HCT116 (cell line): ENCODE measurements around the gene CAMK1D. TPM values are rescaled to one million over a fixed set of nuclear protein-coding genes. Genes with fewer than 3 reads are reported as not detected.

ENCODE experiments used
- ATAC-seq: fragments of 200-7000 bp; cut with Tn5 transposase; 2 replicates; pipeline ENCODE4 v1.9.1; 2020; ENCODE audit warnings: mild to moderate bottlenecking, moderate library complexity
- BruUV-seq: library from RNA; stranded (reverse); fragments of 400-500 nt; replicated peaks from 2 replicates; lab custom pipeline; 2021; lab: Mats Ljungman, UMichigan
- CTCF ChIA-PET: fragments of 300-600 bp; sonication (Branson Sonifier 250); formaldehyde crosslinking; loops from one replicate; lab custom pipeline; 2021; ENCODE audit warnings: antibody characterized with exemption; lab: Charles Lee
- POLR2A ChIA-PET: fragments of 300-600, 350-600 bp; sonication (Branson Sonifier 250); formaldehyde crosslinking; loops from one replicate; lab custom pipeline; 2021; ENCODE audit warnings: antibody characterized with exemption; lab: Charles Lee
- RAD21 ChIA-PET, 2 experiments: fragments of 300-600 bp; sonication (Branson Sonifier 250); formaldehyde crosslinking; loops; one replicate each; lab custom pipeline; 2023; ENCODE audit warnings: low total read pairs in 2 of 2; ENCODE audit not compliant: uncharacterized antibody in 2 of 2, unreplicated experiment in 2 of 2, low non-redundant PET in 1 of 2; lab: Charles Lee
- DNase-seq: peaks from one replicate; pipeline ENCODE4 v3.0.0-alpha.2; 2010; ENCODE audit warnings: low read depth, low spot score
- H2AFZ ChIP-seq: fragments of 200-600 bp; shearing (Covaris generic), sonication (generic); 2 replicates; pipeline ENCODE4 v1.6.1; 2017; ENCODE audit warnings: low read depth, mixed run types, mixed read lengths, antibody characterized with exemption, low read length; ENCODE audit not compliant: poor library complexity, severe bottlenecking
- H3K27ac ChIP-seq: 2 replicates; pipeline ENCODE4 v1.5.1; 2012; ENCODE audit warnings: low read depth, low read length
- H3K27me3 ChIP-seq: fragments of 200-600 bp; sonication (generic); 2 replicates; pipeline ENCODE4 v1.6.1; 2016; ENCODE audit warnings: mixed run types, low read length, mixed read lengths; ENCODE audit not compliant: insufficient read depth
- H3K36me3 ChIP-seq, 2 experiments: fragments of 200-500 bp in 1 of 2; fragments of 200-600 bp in 1 of 2; sonication (Bioruptor generic) in 1 of 2; sonication (generic) in 1 of 2; 2 replicates each; pipeline versions ENCODE4 v1.5.1 to v1.6.1; 2014 to 2016; ENCODE audit warnings: low read length in 2 of 2, inconsistent platforms in 1 of 2, mixed read lengths in 1 of 2, mixed run types in 1 of 2; ENCODE audit not compliant: insufficient read depth in 2 of 2, control insufficient read depth in 1 of 2
- H3K4me1 ChIP-seq, 2 experiments: fragments of 200-600 bp in 1 of 2; sonication (generic) in 1 of 2; 2 replicates each; pipeline versions ENCODE4 v1.5.1 to v1.6.1; 2012 to 2017; ENCODE audit warnings: low read length in 2 of 2, inconsistent platforms in 1 of 2, mild to moderate bottlenecking in 1 of 2, mixed read lengths in 1 of 2, mixed run types in 1 of 2, moderate library complexity in 1 of 2; ENCODE audit not compliant: insufficient read depth in 2 of 2, control insufficient read depth in 1 of 2
- H3K4me2 ChIP-seq: fragments of 200-600 bp; sonication (generic); 2 replicates; pipeline ENCODE4 v1.6.1; 2017; ENCODE audit warnings: mixed run types, low read length, mixed read lengths
- H3K4me3 ChIP-seq, 2 experiments: fragments of 200-600 bp in 1 of 2; sonication (generic) in 1 of 2; replicated peaks in 1 of 2; 2 replicates each; pipeline ENCODE4 v1.5.1; 2011 to 2016; ENCODE audit warnings: low read length in 2 of 2, control low read depth in 1 of 2, low read depth in 1 of 2, mild to moderate bottlenecking in 1 of 2, mixed read lengths in 1 of 2, mixed run types in 1 of 2
- H3K79me2 ChIP-seq: fragments of 200-600 bp; sonication (generic); 2 replicates; pipeline ENCODE4 v1.6.1; 2017; ENCODE audit warnings: mild to moderate bottlenecking, mixed run types, low read length, moderate library complexity, mixed read lengths; ENCODE audit not compliant: insufficient read depth
- H3K9ac ChIP-seq: fragments of 200-600 bp; sonication (generic); 2 replicates; pipeline ENCODE4 v1.6.1; 2016; ENCODE audit warnings: low read length, mixed read lengths
- H3K9me2 ChIP-seq: fragments of 200-600 bp; sonication (generic), shearing (Covaris generic); 2 replicates; pipeline ENCODE4 v1.6.1; 2017; ENCODE audit warnings: mixed run types, mild to moderate bottlenecking, moderate library complexity; ENCODE audit not compliant: insufficient read depth
- H3K9me3 ChIP-seq, 2 experiments: fragments of 200-500 bp in 1 of 2; fragments of 200-600 bp in 1 of 2; sonication (Bioruptor generic) in 1 of 2; sonication (generic) in 1 of 2; 2 replicates each; pipeline ENCODE4 v1.6.1; 2014 to 2017; ENCODE audit warnings: low read length in 2 of 2, mixed read lengths in 2 of 2, inconsistent platforms in 1 of 2, low read depth in 1 of 2, mild to moderate bottlenecking in 1 of 2, mixed run types in 1 of 2, moderate library complexity in 1 of 2; ENCODE audit not compliant: control insufficient read depth in 1 of 2, insufficient read depth in 1 of 2
- H4K20me1 ChIP-seq: fragments of 200-600 bp; sonication (generic), shearing (Covaris generic); 2 replicates; pipeline ENCODE4 v1.6.1; 2017; ENCODE audit warnings: mixed run types, mild to moderate bottlenecking, moderate library complexity; ENCODE audit not compliant: insufficient read depth
- ATF3 ChIP-seq: IDR thresholded peaks from 2 replicates; pipeline ENCODE4 v1.6.1; 2012
- CBX3 ChIP-seq: IDR thresholded peaks from 2 replicates; pipeline ENCODE4 v1.6.1; 2012; ENCODE audit warnings: low read depth
- EGR1 ChIP-seq: IDR thresholded peaks from 2 replicates; pipeline ENCODE4 v1.6.1; 2012; ENCODE audit warnings: low read depth
- ELF1 ChIP-seq: IDR thresholded peaks from 2 replicates; pipeline ENCODE4 v1.6.1; 2012; ENCODE audit warnings: low read depth, borderline replicate concordance
- EZH2phosphoT487 ChIP-seq: fragments of 200-600 bp; IDR thresholded peaks from 2 replicates; pipeline ENCODE4 v1.6.1; 2018; ENCODE audit warnings: antibody characterized with exemption, borderline replicate concordance
- FOSL1 ChIP-seq: IDR thresholded peaks from 2 replicates; pipeline ENCODE4 v1.6.1; 2012; ENCODE audit warnings: low read depth
- POLR2A ChIP-seq: IDR thresholded peaks from 2 replicates; pipeline ENCODE4 v1.7.0; 2011; ENCODE audit warnings: borderline replicate concordance; ENCODE audit not compliant: insufficient read depth, insufficient read length; ENCODE audit errors: extremely low read depth
- POLR2AphosphoS5 ChIP-seq: IDR thresholded peaks from 2 replicates; pipeline ENCODE4 v1.6.1; 2011; ENCODE audit warnings: mild to moderate bottlenecking, low read depth, low read length, moderate library complexity
- RAD21 ChIP-seq: IDR thresholded peaks from 2 replicates; pipeline ENCODE4 v1.6.1; 2012; ENCODE audit warnings: low read depth, mild to moderate bottlenecking
- SIN3A ChIP-seq: IDR thresholded peaks from 2 replicates; pipeline ENCODE4 v1.6.1; 2012; ENCODE audit warnings: low read depth
- SP1 ChIP-seq: IDR thresholded peaks from 2 replicates; pipeline ENCODE4 v1.6.1; 2012; ENCODE audit warnings: low read depth
- SRF ChIP-seq: IDR thresholded peaks from 2 replicates; pipeline ENCODE4 v1.6.1; 2012; ENCODE audit warnings: low read depth
- YY1 ChIP-seq: IDR thresholded peaks from 2 replicates; pipeline ENCODE4 v1.6.1; 2011; ENCODE audit warnings: low read length, low read depth, moderate library complexity, mild to moderate bottlenecking; ENCODE audit not compliant: insufficient replicate concordance; ENCODE audit errors: extremely low read depth
- ZFX ChIP-seq: fragments of 450-650 bp; IDR thresholded peaks from 2 replicates; pipeline ENCODE4 v1.6.1; 2017
- ZNF274 ChIP-seq: fragments of 200-500 bp; sonication (Bioruptor generic); IDR thresholded peaks from 2 replicates; pipeline ENCODE4 v1.6.1; 2014; ENCODE audit warnings: mild to moderate bottlenecking, low read depth, low read length, inconsistent platforms
- intact Hi-C: fragments of 100-400 bp; cut with micrococcal nuclease; formaldehyde crosslinking; loops from 2 replicates; pipeline ENCODE4 v1.10.0; 2022
- total RNA-seq: library from RNA; stranded (reverse); gene quantifications from one replicate; pipeline ENCODE4 v1.2.1, GENCODE V29; 2021; ENCODE audit not compliant: unreplicated experiment
- TF ChIP-seq, protein P1 (sequence below): IDR thresholded peaks from 2 replicates; pipeline ENCODE4 v1.6.1; 2012
- TF ChIP-seq, protein P2 (sequence below): IDR thresholded peaks from 2 replicates; pipeline ENCODE4 v1.6.1; 2012; ENCODE audit warnings: low read depth
- TF ChIP-seq, protein P3 (sequence below), 3 experiments: fragments of 200-600 bp in 1 of 3; sonication (generic) in 1 of 3; IDR thresholded peaks in 2 of 3; conservative IDR thresholded peaks in 1 of 3; 2 replicates each; pipeline ENCODE4 v1.5.1; 2012 to 2017; ENCODE audit warnings: low read depth in 2 of 3, low read length in 2 of 3, antibody characterized with exemption in 1 of 3, borderline replicate concordance in 1 of 3, control low read depth in 1 of 3, mild to moderate bottlenecking in 1 of 3, mixed read lengths in 1 of 3, mixed run types in 1 of 3, moderate library complexity in 1 of 3; ENCODE audit not compliant: insufficient read depth in 1 of 3
- TF ChIP-seq, protein P4 (sequence below): IDR thresholded peaks from 2 replicates; pipeline ENCODE4 v1.6.1; 2011; ENCODE audit warnings: mild to moderate bottlenecking, low read length, moderate library complexity; ENCODE audit not compliant: insufficient replicate concordance; ENCODE audit errors: extremely low read depth

CAMK1D gene
- total RNA-seq, 1 experiment from 2014 or later: 9.6 TPM

DNA sequence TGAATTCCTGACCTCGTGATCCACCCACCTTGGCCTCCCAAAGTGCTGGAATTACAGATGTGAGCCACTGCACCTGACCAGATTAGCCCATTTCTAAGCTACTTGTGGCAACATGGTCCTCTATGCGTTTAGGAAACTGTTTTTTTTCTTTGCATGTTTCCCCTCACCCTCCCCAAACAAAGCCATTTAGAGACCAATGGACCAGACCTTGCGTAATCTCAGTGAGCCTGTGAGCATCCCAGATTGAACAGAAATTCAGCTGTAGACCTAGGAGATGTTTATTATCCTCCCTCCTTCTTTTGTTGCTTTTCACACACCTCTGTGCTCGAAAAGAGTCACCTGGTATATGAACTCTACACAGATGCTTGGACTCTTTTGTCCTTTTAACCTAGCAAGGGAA lies 28.5 kb upstream of the CAMK1D start:
- H3K36me3 ChIP-seq: no peaks in the 10 kb centered on the region
- H3K4me3 ChIP-seq: no peak overlapping the region
- H4K20me1 ChIP-seq: no peaks in the 10 kb centered on the region
- no peak overlapping the region for H2AFZ ChIP-seq
- H3K79me2 ChIP-seq: no peaks in the 10 kb centered on the region
- H3K27ac ChIP-seq: no peak overlapping the region
- intact Hi-C loops: no loop called here
- ATAC-seq: no peak
- no peaks in the 10 kb centered on the region for H3K9me3 ChIP-seq
- no TSS peak for BruUV-seq
- no peak overlapping the region for H3K4me2 ChIP-seq
- no peaks in the 10 kb centered on the region for H3K27me3 ChIP-seq
- DNase-seq: no peak
- H3K9ac ChIP-seq: no peak overlapping the region
- RAD21 ChIA-PET: no interaction called here
- CTCF ChIA-PET: no interaction called here
- H3K9me2 ChIP-seq: no peaks in the 10 kb centered on the region
- TF ChIP-seq POLR2AphosphoS5: no peak
- no peak for TF ChIP-seq RAD21
- no peak for TF ChIP-seq ZNF274
- no peak for TF ChIP-seq CBX3
- TF ChIP-seq, protein P1, sequence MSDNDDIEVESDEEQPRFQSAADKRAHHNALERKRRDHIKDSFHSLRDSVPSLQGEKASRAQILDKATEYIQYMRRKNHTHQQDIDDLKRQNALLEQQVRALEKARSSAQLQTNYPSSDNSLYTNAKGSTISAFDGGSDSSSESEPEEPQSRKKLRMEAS: no peak
- TF ChIP-seq SP1: no peak
- no peak for TF ChIP-seq POLR2A
- TF ChIP-seq ZFX: no peak
- TF ChIP-seq, protein P2, sequence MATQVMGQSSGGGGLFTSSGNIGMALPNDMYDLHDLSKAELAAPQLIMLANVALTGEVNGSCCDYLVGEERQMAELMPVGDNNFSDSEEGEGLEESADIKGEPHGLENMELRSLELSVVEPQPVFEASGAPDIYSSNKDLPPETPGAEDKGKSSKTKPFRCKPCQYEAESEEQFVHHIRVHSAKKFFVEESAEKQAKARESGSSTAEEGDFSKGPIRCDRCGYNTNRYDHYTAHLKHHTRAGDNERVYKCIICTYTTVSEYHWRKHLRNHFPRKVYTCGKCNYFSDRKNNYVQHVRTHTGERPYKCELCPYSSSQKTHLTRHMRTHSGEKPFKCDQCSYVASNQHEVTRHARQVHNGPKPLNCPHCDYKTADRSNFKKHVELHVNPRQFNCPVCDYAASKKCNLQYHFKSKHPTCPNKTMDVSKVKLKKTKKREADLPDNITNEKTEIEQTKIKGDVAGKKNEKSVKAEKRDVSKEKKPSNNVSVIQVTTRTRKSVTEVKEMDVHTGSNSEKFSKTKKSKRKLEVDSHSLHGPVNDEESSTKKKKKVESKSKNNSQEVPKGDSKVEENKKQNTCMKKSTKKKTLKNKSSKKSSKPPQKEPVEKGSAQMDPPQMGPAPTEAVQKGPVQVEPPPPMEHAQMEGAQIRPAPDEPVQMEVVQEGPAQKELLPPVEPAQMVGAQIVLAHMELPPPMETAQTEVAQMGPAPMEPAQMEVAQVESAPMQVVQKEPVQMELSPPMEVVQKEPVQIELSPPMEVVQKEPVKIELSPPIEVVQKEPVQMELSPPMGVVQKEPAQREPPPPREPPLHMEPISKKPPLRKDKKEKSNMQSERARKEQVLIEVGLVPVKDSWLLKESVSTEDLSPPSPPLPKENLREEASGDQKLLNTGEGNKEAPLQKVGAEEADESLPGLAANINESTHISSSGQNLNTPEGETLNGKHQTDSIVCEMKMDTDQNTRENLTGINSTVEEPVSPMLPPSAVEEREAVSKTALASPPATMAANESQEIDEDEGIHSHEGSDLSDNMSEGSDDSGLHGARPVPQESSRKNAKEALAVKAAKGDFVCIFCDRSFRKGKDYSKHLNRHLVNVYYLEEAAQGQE: no peak
- no peak for TF ChIP-seq FOSL1
- no peak for TF ChIP-seq EGR1
- no peak for TF ChIP-seq ATF3
- no peak for TF ChIP-seq SIN3A
- TF ChIP-seq, protein P3, sequence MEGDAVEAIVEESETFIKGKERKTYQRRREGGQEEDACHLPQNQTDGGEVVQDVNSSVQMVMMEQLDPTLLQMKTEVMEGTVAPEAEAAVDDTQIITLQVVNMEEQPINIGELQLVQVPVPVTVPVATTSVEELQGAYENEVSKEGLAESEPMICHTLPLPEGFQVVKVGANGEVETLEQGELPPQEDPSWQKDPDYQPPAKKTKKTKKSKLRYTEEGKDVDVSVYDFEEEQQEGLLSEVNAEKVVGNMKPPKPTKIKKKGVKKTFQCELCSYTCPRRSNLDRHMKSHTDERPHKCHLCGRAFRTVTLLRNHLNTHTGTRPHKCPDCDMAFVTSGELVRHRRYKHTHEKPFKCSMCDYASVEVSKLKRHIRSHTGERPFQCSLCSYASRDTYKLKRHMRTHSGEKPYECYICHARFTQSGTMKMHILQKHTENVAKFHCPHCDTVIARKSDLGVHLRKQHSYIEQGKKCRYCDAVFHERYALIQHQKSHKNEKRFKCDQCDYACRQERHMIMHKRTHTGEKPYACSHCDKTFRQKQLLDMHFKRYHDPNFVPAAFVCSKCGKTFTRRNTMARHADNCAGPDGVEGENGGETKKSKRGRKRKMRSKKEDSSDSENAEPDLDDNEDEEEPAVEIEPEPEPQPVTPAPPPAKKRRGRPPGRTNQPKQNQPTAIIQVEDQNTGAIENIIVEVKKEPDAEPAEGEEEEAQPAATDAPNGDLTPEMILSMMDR (IDR thresholded peaks at IDR 0.05 in 2 of 3, conservative IDR thresholded peaks at IDR 0.05 in 1 of 3; ENCODE audit: borderline replicate concordance in 1 of 3, insufficient read depth in 1 of 3, low read depth in 2 of 3, low read length in 2 of 3): no peak
- TF ChIP-seq, protein P4, sequence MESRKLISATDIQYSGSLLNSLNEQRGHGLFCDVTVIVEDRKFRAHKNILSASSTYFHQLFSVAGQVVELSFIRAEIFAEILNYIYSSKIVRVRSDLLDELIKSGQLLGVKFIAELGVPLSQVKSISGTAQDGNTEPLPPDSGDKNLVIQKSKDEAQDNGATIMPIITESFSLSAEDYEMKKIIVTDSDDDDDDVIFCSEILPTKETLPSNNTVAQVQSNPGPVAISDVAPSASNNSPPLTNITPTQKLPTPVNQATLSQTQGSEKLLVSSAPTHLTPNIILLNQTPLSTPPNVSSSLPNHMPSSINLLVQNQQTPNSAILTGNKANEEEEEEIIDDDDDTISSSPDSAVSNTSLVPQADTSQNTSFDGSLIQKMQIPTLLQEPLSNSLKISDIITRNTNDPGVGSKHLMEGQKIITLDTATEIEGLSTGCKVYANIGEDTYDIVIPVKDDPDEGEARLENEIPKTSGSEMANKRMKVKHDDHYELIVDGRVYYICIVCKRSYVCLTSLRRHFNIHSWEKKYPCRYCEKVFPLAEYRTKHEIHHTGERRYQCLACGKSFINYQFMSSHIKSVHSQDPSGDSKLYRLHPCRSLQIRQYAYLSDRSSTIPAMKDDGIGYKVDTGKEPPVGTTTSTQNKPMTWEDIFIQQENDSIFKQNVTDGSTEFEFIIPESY: no peak
- no peak for TF ChIP-seq EZH2phosphoT487
- TF ChIP-seq YY1: no peak
- no peak for TF ChIP-seq SRF
- no peak for TF ChIP-seq ELF1
- POLR2A ChIA-PET: no interaction called here
- H3K4me1 ChIP-seq: peaks cover 3 to 6% of the 10 kb centered on the region in 2 experiments; a peak in 3 of 4 replicates
